HEK293 (cell line): Measurements from ENCODE around the gene TMEM51.
"Not testable (repeated sequence)": the region's sequence is repeated elsewhere in the genome, so short reads cannot be mapped to it uniquely, and the experiment has no call there.

Source experiments
- CTCF ChIA-PET: fragments of 350-600 bp; formaldehyde crosslinking; extraction: SDS; loops from one replicate; lab custom pipeline; 2021; ENCODE audit warnings: antibody characterized with exemption; lab: Yijun Ruan, JAX
- POLR2A ChIA-PET: fragments of 300-600 bp; formaldehyde crosslinking; extraction: SDS; loops from one replicate; lab custom pipeline; 2020; ENCODE audit warnings: antibody characterized with exemption, inconsistent platforms; lab: Yijun Ruan, JAX
- H3K27ac ChIP-seq: fragments of 200-500 bp; sonication (Bioruptor generic); 2 replicates; pipeline ENCODE4 v1.5.1; 2014; ENCODE audit warnings: low read depth, low read length, control low read depth, inconsistent platforms; ENCODE audit errors: extremely low read depth
- H3K36me3 ChIP-seq, 2 experiments: fragments of 200-500 bp in 1 of 2; sonication (Bioruptor generic) in 1 of 2; 1 replicate in 1 of 2; 2 replicates in 1 of 2; pipeline ENCODE4 v1.5.1; 2014 to 2017; ENCODE audit warnings: inconsistent platforms in 2 of 2, low read length in 2 of 2; ENCODE audit not compliant: control insufficient read depth in 2 of 2, insufficient read depth in 1 of 2
- H3K4me1 ChIP-seq: fragments of 200-500 bp; sonication (Bioruptor generic); 2 replicates; pipeline ENCODE4 v1.5.1; 2014; ENCODE audit warnings: mild to moderate bottlenecking, low read length, inconsistent platforms; ENCODE audit not compliant: control insufficient read depth, insufficient read depth
- H3K4me3 ChIP-seq: 2 replicates; pipeline ENCODE4 v1.5.1; 2011; ENCODE audit warnings: low read depth, mild to moderate bottlenecking, control low read depth, low read length, moderate library complexity
- H3K9me3 ChIP-seq: fragments of 200-500 bp; sonication (Bioruptor generic); 2 replicates; pipeline ENCODE4 v1.5.1; 2014; ENCODE audit warnings: low read depth, low read length, inconsistent platforms; ENCODE audit not compliant: control insufficient read depth, insufficient read depth
- BCL6B ChIP-seq: fragments of 450-650 bp; formaldehyde crosslinking; IDR thresholded peaks from 2 replicates; pipeline ENCODE4 v1.5.1; 2017; ENCODE audit warnings: missing biosample characterization, missing genetic modification characterization
- EGR2 ChIP-seq: fragments of 450-650 bp; formaldehyde crosslinking; IDR thresholded peaks from 2 replicates; pipeline ENCODE4 v1.5.1; 2016; ENCODE audit warnings: low read depth, missing biosample characterization, missing genetic modification characterization
- GLIS1 ChIP-seq: fragments of 450-650 bp; formaldehyde crosslinking; IDR thresholded peaks from 2 replicates; pipeline ENCODE4 v1.5.1; 2016; ENCODE audit warnings: missing biosample characterization, missing genetic modification characterization
- MZF1 ChIP-seq: fragments of 450-650 bp; formaldehyde crosslinking; IDR thresholded peaks from 2 replicates; pipeline ENCODE4 v1.5.1; 2017; ENCODE audit warnings: missing biosample characterization, missing genetic modification characterization, borderline replicate concordance
- PATZ1 ChIP-seq: fragments of 450-650 bp; formaldehyde crosslinking; IDR thresholded peaks from 2 replicates; pipeline ENCODE4 v1.5.1; 2016; ENCODE audit warnings: missing biosample characterization, missing genetic modification characterization
- PBX3 ChIP-seq: sonication (generic); formaldehyde crosslinking; IDR thresholded peaks from 2 replicates; pipeline ENCODE4 v1.8.1; 2022; ENCODE audit warnings: mild to moderate bottlenecking, moderate library complexity, missing genetic modification reagents
- RBAK ChIP-seq: fragments of 450-650 bp; formaldehyde crosslinking; IDR thresholded peaks from 2 replicates; pipeline ENCODE4 v1.5.1; 2016; ENCODE audit warnings: missing biosample characterization, missing genetic modification characterization
- SALL2 ChIP-seq: fragments of 450-650 bp; formaldehyde crosslinking; IDR thresholded peaks from 2 replicates; pipeline ENCODE4 v1.5.0; 2017; ENCODE audit warnings: missing biosample characterization, mild to moderate bottlenecking, missing genetic modification characterization, borderline replicate concordance
- SCRT1 ChIP-seq: fragments of 450-650 bp; formaldehyde crosslinking; IDR thresholded peaks from 2 replicates; pipeline ENCODE4 v1.5.1; 2016; ENCODE audit warnings: missing biosample characterization, missing genetic modification characterization, borderline replicate concordance
- SP7 ChIP-seq: fragments of 450-650 bp; formaldehyde crosslinking; IDR thresholded peaks from 2 replicates; pipeline ENCODE4 v1.5.1; 2016; ENCODE audit warnings: missing biosample characterization, missing genetic modification characterization
- ZBTB1 ChIP-seq: fragments of 450-650 bp; formaldehyde crosslinking; IDR thresholded peaks from 2 replicates; pipeline ENCODE4 v1.5.1; 2016; ENCODE audit warnings: missing biosample characterization, missing genetic modification characterization
- ZNF214 ChIP-seq: fragments of 450-650 bp; formaldehyde crosslinking; IDR thresholded peaks from 2 replicates; pipeline ENCODE4 v1.5.1; 2017; ENCODE audit warnings: missing biosample characterization, mild to moderate bottlenecking, missing genetic modification characterization, borderline replicate concordance
- ZNF324 ChIP-seq: fragments of 450-650 bp; formaldehyde crosslinking; IDR thresholded peaks from 2 replicates; pipeline ENCODE4 v1.5.1; 2016; ENCODE audit warnings: missing biosample characterization, missing genetic modification characterization
- ZNF391 ChIP-seq: fragments of 450-650 bp; formaldehyde crosslinking; IDR thresholded peaks from 2 replicates; pipeline ENCODE4 v1.5.1; 2016; ENCODE audit warnings: low read depth, missing biosample characterization, missing genetic modification characterization, borderline replicate concordance
- ZNF560 ChIP-seq: fragments of 450-650 bp; formaldehyde crosslinking; IDR thresholded peaks from 2 replicates; pipeline ENCODE4 v1.5.1; 2017; ENCODE audit warnings: missing biosample characterization, missing genetic modification characterization, borderline replicate concordance
- ZNF585B ChIP-seq: fragments of 450-650 bp; formaldehyde crosslinking; IDR thresholded peaks from 2 replicates; pipeline ENCODE4 v1.5.1; 2016; ENCODE audit warnings: missing biosample characterization, missing genetic modification characterization
- ZNF623 ChIP-seq: fragments of 450-650 bp; formaldehyde crosslinking; IDR thresholded peaks from 2 replicates; pipeline ENCODE4 v1.5.1; 2016; ENCODE audit warnings: missing biosample characterization, missing genetic modification characterization
- ZNF701 ChIP-seq: fragments of 450-650 bp; formaldehyde crosslinking; IDR thresholded peaks from 2 replicates; pipeline ENCODE4 v1.5.1; 2016; ENCODE audit warnings: missing biosample characterization, missing genetic modification characterization
- ZNF837 ChIP-seq: fragments of 450-650 bp; formaldehyde crosslinking; IDR thresholded peaks from 2 replicates; pipeline ENCODE4 v1.5.1; 2016; ENCODE audit warnings: missing biosample characterization, missing genetic modification characterization
- ZSCAN16 ChIP-seq: fragments of 450-650 bp; formaldehyde crosslinking; IDR thresholded peaks from 2 replicates; pipeline ENCODE4 v1.5.1; 2016; ENCODE audit warnings: missing biosample characterization, missing genetic modification characterization
- TF ChIP-seq, protein P1 (sequence below): fragments of 450-650 bp; formaldehyde crosslinking; conservative IDR thresholded peaks from 2 replicates; pipeline ENCODE4 v1.5.1; 2016; ENCODE audit warnings: low read depth, missing biosample characterization, missing genetic modification characterization

Gene TMEM51

DNA sequence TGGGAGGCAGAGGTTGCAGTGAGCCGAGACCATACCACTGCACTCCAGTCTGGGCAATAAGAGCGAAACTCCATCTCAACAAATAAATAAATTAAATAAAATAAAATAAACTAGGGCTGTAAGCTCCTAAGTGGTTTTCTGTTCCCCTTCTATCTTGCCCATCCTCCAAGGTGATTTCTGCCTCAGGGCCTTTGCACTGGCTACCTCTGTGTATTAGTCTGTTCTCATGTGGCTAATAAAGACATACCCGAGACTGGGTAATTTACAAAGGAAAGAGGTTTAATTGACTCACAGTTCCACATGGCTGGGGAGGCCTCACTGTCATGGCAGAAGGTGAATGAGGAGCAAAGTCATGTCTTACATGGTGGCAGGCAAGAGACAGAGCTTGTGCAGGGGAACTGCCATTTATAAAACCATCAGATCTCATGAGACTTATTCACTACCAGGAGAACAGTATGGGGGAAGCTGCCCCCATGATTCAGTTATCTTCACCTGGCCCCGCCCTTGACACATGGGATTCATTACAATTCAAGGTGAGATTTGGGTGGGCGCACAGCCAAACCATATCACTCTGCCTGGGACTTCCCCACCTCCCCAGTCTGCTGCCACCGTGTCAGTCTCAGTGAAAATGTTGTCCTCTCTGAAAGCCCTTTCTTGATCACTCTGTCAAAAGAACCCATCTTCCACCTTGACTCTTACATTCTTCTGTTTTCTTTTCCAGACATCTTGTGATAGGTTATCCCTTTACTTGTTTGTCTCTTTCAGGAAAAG is 22.0 kb downstream of the TMEM51 start:
- H3K4me3 ChIP-seq, H3K36me3 ChIP-seq, POLR2A ChIA-PET, H3K27ac ChIP-seq, H3K4me1 ChIP-seq, H3K9me3 ChIP-seq: not testable (repeated sequence)
- CTCF ChIA-PET: interaction anchor here (0.6 kb wide), 1 partner anchor 23 kb away, joined by 3 read pairs; no protein-coding TSS in a partner anchor
- peak; percentile 94 for TF ChIP-seq ZNF623 (tag by site-specific recombination)

- Histone ChIP-seq H3K27ac (no peak overlapping the region), H3K9me3 (no peaks in the 10 kb centered on the region)
- CTCF ChIA-PET: interaction anchor here (0.6 kb wide), 1 partner anchor 23 kb away, joined by 3 read pairs; no protein-coding TSS in a partner anchor
Observed at GRCh38 chr1:15176120-15176519, 22.6 kb downstream of the TMEM51 start.

GRCh38 chr1:15176898-15177665 is 23.5 kb downstream of the TMEM51 start:
- no peak overlapping the region for H3K27ac ChIP-seq
- POLR2A ChIA-PET: no interaction called here
- no peaks in the 10 kb centered on the region for H3K9me3 ChIP-seq
- TF ChIP-seq GLIS1 (tag by site-specific recombination) (no peak), ZNF585B (no peak), PBX3 (CRISPR knock-in tag) (no peak), ZSCAN16 (tag by site-specific recombination) (no peak), RBAK (tag by site-specific recombination) (no peak), ZNF214 (tag by site-specific recombination) (no peak), SP7 (tag by site-specific recombination) (no peak), MZF1 (tag by site-specific recombination) (no peak), PATZ1 (tag by site-specific recombination) (no peak), SALL2 (tag by site-specific recombination) (no peak), SCRT1 (tag by site-specific recombination) (no peak), BCL6B (no peak), ZBTB1 (no peak)
- TF ChIP-seq, protein P1, sequence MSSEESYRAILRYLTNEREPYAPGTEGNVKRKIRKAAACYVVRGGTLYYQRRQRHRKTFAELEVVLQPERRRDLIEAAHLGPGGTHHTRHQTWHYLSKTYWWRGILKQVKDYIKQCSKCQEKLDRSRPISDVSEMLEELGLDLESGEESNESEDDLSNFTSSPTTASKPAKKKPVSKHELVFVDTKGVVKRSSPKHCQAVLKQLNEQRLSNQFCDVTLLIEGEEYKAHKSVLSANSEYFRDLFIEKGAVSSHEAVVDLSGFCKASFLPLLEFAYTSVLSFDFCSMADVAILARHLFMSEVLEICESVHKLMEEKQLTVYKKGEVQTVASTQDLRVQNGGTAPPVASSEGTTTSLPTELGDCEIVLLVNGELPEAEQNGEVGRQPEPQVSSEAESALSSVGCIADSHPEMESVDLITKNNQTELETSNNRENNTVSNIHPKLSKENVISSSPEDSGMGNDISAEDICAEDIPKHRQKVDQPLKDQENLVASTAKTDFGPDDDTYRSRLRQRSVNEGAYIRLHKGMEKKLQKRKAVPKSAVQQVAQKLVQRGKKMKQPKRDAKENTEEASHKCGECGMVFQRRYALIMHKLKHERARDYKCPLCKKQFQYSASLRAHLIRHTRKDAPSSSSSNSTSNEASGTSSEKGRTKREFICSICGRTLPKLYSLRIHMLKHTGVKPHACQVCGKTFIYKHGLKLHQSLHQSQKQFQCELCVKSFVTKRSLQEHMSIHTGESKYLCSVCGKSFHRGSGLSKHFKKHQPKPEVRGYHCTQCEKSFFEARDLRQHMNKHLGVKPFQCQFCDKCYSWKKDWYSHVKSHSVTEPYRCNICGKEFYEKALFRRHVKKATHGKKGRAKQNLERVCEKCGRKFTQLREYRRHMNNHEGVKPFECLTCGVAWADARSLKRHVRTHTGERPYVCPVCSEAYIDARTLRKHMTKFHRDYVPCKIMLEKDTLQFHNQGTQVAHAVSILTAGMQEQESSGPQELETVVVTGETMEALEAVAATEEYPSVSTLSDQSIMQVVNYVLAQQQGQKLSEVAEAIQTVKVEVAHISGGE: no peak

More at GRCh38 chr1:15176120-15176519, 22.6 kb downstream of the TMEM51 start:
- POLR2A ChIA-PET: no interaction called here
- no peaks in the 10 kb centered on the region for H3K36me3 ChIP-seq
- H3K4me1 ChIP-seq: 0 out of 2 replicates have a peak, but pooled peaks cover 2% of the 10 kb centered on the region
- no peak for TF ChIP-seq ZNF701 (tag by site-specific recombination)
- TF ChIP-seq ZNF837 (tag by site-specific recombination): no peak
- TF ChIP-seq ZNF324 (tag by site-specific recombination): no peak
- no peak for TF ChIP-seq EGR2
- TF ChIP-seq ZNF560 (tag by site-specific recombination): no peak
- no peak for TF ChIP-seq PBX3 (CRISPR knock-in tag)
- no peak for TF ChIP-seq ZNF391
- H3K4me3 ChIP-seq: no peak overlapping the region

More at GRCh38 chr1:15176898-15177665, 23.5 kb downstream of the TMEM51 start:
- CTCF ChIA-PET: no interaction called here
- Histone ChIP-seq H3K4me3 (no peak overlapping the region), H3K36me3 (no peaks in the 10 kb centered on the region), H3K4me1 (peaks cover 2% of the 10 kb centered on the region; the same call in 1 of the 2 replicates)
